Activated naive CD4-positive, alpha-beta T cell treated with anti-CD3 and anti-CD28 coated beads, Interleukin-2, amount 50 U/mL, for 72 hours (primary cell): Measurements from ENCODE around the gene TMEM236. TPM values are rescaled to one million over a fixed set of nuclear protein-coding genes. Genes with fewer than 3 reads are reported as not detected.
"Not testable (repeated sequence)": the region's sequence is repeated elsewhere in the genome, so short reads cannot be mapped to it uniquely, and the experiment has no call there.

ENCODE experiments used
- ATAC-seq, 2 donors: fragments of 150-1000 bp; cut with Tn5 transposase; 2 replicates each; pipeline ENCODE4 v1.10.0; 2021; ENCODE audit warnings: mild to moderate bottlenecking in 2 of 2, moderate library complexity in 2 of 2
- DNase-seq, 2 donors: peaks; one replicate each; pipeline ENCODE4 v3.0.0; 2021 to 2022; ENCODE audit warnings: low spot score in 2 of 2
- H3K27ac Mint-ChIP-seq, 2 donors: one replicate each; pipeline ENCODE4 v1.8.0; 2022; ENCODE audit warnings: mild to moderate bottlenecking in 2 of 2, mixed read lengths in 2 of 2
- H3K36me3 Mint-ChIP-seq, 2 donors: one replicate each; pipeline ENCODE4 v1.8.0; 2022; ENCODE audit warnings: mixed read lengths in 2 of 2
- H3K9me3 Mint-ChIP-seq, 2 donors: one replicate each; pipeline ENCODE4 v1.8.0; 2022; ENCODE audit warnings: mixed read lengths in 2 of 2
- total RNA-seq, 2 donors: library from RNA; stranded (reverse); gene quantifications; one replicate each; pipeline ENCODE4 v1.2.3, GENCODE V29; 2022

Gene TMEM236, protein sequence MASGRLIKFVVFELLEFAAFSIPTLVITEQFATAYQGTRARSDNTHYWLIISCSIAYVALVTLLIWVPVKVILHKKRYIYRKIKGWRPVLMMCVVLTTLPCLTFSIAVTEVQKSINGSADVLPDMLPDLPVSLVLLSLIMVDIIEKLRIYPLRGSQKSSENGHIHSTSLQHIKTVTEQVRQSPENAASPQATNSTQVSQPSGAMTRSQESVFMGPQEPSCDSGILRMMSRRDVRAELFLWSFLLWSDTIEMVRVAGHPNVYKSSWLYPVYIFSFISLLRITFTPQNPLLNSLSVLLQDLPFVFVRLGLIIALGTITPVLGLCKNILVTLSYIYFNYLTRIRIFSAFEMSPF
- under 1 TPM; 0.05 to 0.18 TPM for total RNA-seq

DNA sequence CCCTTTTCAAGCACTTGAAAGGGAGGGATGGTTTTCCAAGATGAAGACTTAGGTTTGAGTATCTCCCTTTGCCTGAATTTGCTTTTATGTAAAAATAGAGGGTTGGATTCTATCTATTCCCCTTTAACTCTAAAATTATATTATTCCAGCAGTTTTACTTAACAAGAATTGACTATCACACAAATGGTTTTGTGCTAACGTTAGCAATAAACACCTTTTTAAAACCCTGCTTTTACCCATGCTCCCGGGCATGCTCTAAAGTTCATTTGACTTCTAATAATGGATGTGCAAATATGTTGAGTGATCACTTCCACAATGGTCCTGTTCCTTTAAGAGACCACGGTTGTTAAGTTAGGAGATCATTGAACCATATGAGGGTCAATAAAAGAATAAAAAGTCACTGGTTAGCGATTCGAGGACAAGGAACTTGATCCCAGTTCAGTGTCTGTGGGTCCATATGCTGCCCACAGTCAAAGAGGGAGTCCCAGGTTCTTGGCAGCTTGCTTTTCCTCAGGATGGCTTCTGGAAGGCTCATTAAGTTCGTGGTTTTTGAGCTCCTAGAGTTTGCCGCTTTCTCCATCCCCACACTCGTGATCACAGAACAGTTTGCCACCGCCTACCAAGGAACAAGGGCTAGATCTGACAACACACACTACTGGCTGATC is at the start of gene TMEM236:
Gene TMEM236 (plus strand): TSS at position 421 of the 665 bp plus-strand sequence. CDS start 95 bp downstream, at position 516.
- Mint-ChIP-seq H3K9me3 (no peaks in the 10 kb centered on the region), H3K36me3 (no peaks in the 10 kb centered on the region), H3K27ac (no peak within 1 kb of the TSS)
- no peak for DNase-seq
- no peak for ATAC-seq

GRCh38 chr10:17703706-17704105 is 48.3 kb upstream of the TMEM236 start:
- Mint-ChIP-seq H3K36me3 (no peaks in the 10 kb centered on the region), H3K9me3 (no peaks in the 10 kb centered on the region), H3K27ac (no peak overlapping the region)
- no peak for ATAC-seq
- no peak for DNase-seq

DNA sequence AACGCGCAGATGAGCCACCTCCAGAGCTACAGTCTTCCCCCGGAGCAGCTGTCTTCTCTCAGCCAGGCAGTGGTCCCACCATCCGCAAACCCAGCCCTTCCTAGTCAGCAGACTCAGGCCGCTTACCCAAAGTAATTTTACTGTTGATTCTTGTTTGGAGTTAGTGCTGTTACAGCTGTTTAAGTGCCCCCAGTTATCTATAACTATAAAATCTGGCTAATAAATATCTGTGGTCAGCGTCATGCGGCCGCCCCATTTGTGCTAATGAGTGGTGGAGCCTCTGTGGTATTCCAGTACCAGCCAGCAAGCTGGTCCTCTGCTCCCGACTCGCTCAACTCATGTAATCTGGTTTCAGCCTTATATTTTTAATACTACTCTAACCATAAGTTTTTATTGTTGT is 43.2 kb upstream of the TMEM236 start:
- no peaks in the 10 kb centered on the region for H3K9me3 Mint-ChIP-seq
- ATAC-seq (no peak), DNase-seq (no peak)
- no peak overlapping the region for H3K27ac Mint-ChIP-seq
- peaks cover 3 to 8% of the 10 kb centered on the region in 2 donors for H3K36me3 Mint-ChIP-seq

- H3K27ac Mint-ChIP-seq: no peak overlapping the region
- H3K36me3 Mint-ChIP-seq: peaks cover 10 to 15% of the 10 kb centered on the region in 2 donors
- no peak for DNase-seq
- H3K9me3 Mint-ChIP-seq: no peaks in the 10 kb centered on the region
- ATAC-seq: no peak
Observed at GRCh38 chr10:17709492-17709891, 42.5 kb upstream of the TMEM236 start.

GRCh38 chr10:17710181-17710580 is 41.8 kb upstream of the TMEM236 start:
- no peak for DNase-seq
- Mint-ChIP-seq H3K36me3 (peaks cover 12 to 19% of the 10 kb centered on the region in 2 donors), H3K9me3 (no peaks in the 10 kb centered on the region), H3K27ac (no peak overlapping the region)
- ATAC-seq: no peak

GRCh38 chr10:17712053-17712452 is 39.9 kb upstream of the TMEM236 start:
- Mint-ChIP-seq H3K9me3 (no peaks in the 10 kb centered on the region), H3K27ac (peak overlapping the region in 1 of 2 donors; percentile 38), H3K36me3 (peaks cover 12 to 27% of the 10 kb centered on the region in 2 donors)
- DNase-seq (no peak), ATAC-seq (no peak)

DNA sequence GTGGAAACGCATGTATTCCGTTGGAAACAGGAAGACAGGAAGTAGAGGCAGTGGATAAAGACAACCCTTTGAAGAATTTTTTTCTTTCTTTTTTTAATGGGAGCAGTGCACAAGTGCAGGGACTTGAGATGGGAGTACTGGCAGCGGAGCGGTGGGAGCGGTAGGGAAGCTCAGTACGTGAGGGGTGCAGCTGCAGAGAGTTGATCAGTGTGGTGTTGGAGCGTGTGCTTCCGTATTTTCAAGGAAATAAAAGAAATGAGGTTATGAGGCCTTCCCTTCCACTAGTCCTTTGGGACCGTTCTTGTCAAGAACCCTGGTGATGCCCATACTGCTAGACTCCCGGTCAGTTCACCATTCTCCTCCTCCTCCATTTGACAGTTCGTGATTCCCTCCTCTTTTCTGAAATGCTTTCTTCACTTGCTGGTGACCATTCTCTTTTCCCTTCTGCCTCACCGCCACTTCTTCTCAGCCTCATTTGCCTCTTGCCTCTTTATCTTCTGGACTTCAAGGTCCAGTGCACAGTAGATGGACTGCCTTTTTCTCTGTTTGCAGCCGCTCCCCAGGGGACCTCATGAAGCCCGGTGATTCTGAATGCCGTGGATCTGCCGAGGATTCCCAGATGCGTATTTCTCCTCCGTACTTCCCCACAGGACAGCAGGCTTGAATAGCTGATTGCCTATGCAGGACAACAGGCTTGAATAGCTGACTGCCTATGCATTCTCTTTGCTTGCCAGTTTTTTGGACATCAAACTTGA is 39.1 kb upstream of the TMEM236 start:
- peaks cover 18 to 33% of the 10 kb centered on the region in 2 donors for H3K36me3 Mint-ChIP-seq
- ATAC-seq: no peak
- H3K9me3 Mint-ChIP-seq: peaks cover 3 to 4% of the 10 kb centered on the region in 2 donors
- H3K27ac Mint-ChIP-seq: peak overlapping the region; percentile 38 to 62
- DNase-seq: no peak

GRCh38 chr10:17713758-17714157 is 38.2 kb upstream of the TMEM236 start:
- Mint-ChIP-seq H3K9me3 (peaks cover 3 to 4% of the 10 kb centered on the region in 2 donors), H3K36me3 (peaks cover 22 to 33% of the 10 kb centered on the region in 2 donors), H3K27ac (peak overlapping the region in 1 of 2 donors; percentile 87)
- ATAC-seq (no peak), DNase-seq (no peak)

DNA sequence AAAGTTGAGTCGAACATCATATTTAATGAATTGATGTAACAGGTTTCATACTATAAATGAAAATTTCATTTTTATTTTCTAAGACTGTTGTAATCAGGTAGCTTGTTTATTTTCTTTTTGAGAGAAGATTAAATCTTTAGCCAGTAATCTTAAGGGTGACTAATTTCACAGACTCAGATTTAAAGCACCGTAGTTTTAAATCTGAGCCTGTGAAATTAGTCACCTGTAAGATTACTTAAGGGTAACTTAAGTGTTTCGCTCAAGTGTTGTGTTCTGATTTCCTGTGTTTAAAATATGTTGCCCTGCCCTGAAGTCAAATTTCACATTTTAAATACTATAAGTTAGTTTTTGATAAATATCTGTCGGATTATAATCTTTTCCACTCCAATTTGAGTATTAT is 35.8 kb upstream of the TMEM236 start:
- no peak for ATAC-seq
- DNase-seq: no peak
- Mint-ChIP-seq H3K36me3 (peaks cover 33 to 36% of the 10 kb centered on the region in 2 donors), H3K27ac (no peak overlapping the region), H3K9me3 (peaks cover 9 to 10% of the 10 kb centered on the region in 2 donors)

- not testable (repeated sequence) for ATAC-seq, DNase-seq, H3K27ac Mint-ChIP-seq
- H3K9me3 Mint-ChIP-seq: peaks cover 9 to 11% of the 10 kb centered on the region in 2 donors
- H3K36me3 Mint-ChIP-seq: peaks cover 26 to 27% of the 10 kb centered on the region in 2 donors
Observed at GRCh38 chr10:17722317-17723014, 29.5 kb upstream of the TMEM236 start.

DNA sequence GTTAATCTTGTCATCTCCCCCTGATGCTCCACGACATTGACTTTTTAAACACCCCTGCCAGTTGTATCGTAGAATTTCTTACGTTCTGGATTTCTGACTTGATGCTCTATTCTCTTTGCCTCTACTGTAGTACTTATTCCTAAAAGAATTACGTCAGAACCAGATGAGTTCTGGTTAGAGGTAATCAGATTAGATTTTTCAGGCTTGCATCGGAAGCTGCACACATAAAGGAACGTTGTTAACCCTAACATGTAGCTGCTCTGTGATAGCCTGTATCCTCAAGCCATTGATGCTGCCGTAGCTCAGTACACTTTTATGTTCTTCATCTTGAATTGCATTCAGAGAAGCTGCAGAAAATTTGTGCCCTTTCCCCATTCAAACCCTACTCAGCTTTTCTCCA is 26.3 kb upstream of the TMEM236 start:
- Mint-ChIP-seq H3K36me3 (peaks cover 8 to 14% of the 10 kb centered on the region in 2 donors), H3K27ac (no peak overlapping the region), H3K9me3 (peaks cover 0 to 3% of the 10 kb centered on the region in 2 donors)
- ATAC-seq (no peak), DNase-seq (no peak)

DNA sequence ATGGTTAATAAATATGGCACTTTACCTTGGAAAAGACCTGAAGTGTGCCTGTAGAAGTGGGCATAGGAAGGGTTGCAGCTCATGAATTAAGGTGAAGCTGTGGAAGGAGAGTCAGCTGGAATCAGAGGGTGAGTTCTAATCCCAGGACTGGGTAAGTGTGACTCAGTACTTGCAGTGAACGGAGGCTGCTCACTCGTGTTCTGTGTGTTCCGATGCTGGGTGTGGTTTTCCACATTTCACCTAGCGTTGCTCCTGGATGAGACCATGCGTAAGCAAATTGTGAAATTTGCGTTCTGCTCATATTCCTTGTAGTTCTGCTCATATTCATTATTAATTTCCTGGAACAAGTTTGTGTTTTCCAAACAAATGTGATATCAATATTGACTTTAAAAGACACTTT is 22.4 kb upstream of the TMEM236 start:
- DNase-seq: no peak
- Mint-ChIP-seq H3K36me3 (no peaks in the 10 kb centered on the region), H3K27ac (no peak overlapping the region), H3K9me3 (no peaks in the 10 kb centered on the region)
- no peak for ATAC-seq

GRCh38 chr10:17730667-17731066 is 21.3 kb upstream of the TMEM236 start:
- Mint-ChIP-seq H3K27ac (no peak overlapping the region), H3K9me3 (no peaks in the 10 kb centered on the region), H3K36me3 (no peaks in the 10 kb centered on the region)
- no peak for DNase-seq
- no peak for ATAC-seq

- Mint-ChIP-seq H3K36me3 (no peaks in the 10 kb centered on the region), H3K9me3 (no peaks in the 10 kb centered on the region), H3K27ac (peak overlapping the region in 1 of 2 donors; percentile 31)
- ATAC-seq (no peak), DNase-seq (no peak)
Observed at GRCh38 chr10:17731331-17732020, 20.5 kb upstream of the TMEM236 start.

DNA sequence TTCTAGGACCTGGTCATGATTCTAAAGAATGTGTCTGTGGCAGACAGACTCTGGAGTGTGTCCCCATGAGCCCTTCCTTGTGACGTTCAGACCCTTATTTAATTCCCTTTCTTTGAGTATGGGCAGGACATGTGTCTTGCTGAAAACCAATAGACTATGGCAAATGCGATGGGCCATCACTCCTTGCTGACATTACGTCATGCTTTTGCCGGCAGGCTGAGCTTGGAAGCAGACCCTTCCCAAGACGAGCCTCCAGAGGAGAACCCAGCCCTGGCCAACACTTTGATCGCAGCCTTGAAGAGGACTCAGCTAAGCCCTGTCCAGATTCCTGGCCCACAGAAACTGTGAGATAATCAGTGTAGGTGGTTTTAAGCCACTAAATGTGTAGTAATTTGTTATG is 18.4 kb upstream of the TMEM236 start:
- Mint-ChIP-seq H3K27ac (no peak overlapping the region), H3K9me3 (no peaks in the 10 kb centered on the region), H3K36me3 (no peaks in the 10 kb centered on the region)
- ATAC-seq (no peak), DNase-seq (no peak)
